Body of pancreas (tissue), 4 donors: ENCODE results near the gene CLDN7. TPM values are rescaled to one million over a fixed set of nuclear protein-coding genes. Genes with fewer than 3 reads are reported as not detected.

Source experiments
- ATAC-seq: fragments of 150-250 bp; one replicate; pipeline ENCODE4 v1.9.1; 2016
- DNase-seq, 4 donors: peaks; one replicate each; pipeline ENCODE4 v3.0.0-alpha.2; 2019
- H3K27ac ChIP-seq, 4 donors: fragments of 200-600 bp; sonication (generic); 1 replicate in 3 of 4; 2 replicates in 1 of 4; pipeline versions ENCODE4 v1.5.1 to v1.6.1; 2016 to 2019; ENCODE audit warnings: mild to moderate bottlenecking in 1 of 4, mixed read lengths in 1 of 4, moderate library complexity in 1 of 4
- H3K27me3 ChIP-seq, 2 donors: fragments of 200-600 bp; sonication (generic); one replicate each; pipeline ENCODE4 v1.6.0; 2016; ENCODE audit warnings: mild to moderate bottlenecking in 1 of 2
- H3K36me3 ChIP-seq, 2 donors: fragments of 200-600 bp; sonication (generic); replicated peaks in 1 of 2; 2 replicates each; pipeline ENCODE4 v1.5.1; 2016; ENCODE audit warnings: low read depth in 2 of 2; ENCODE audit not compliant: insufficient read depth in 1 of 2
- H3K4me1 ChIP-seq: fragments of 200-600 bp; sonication (generic); one replicate; pipeline ENCODE4 v1.6.0; 2016
- H3K4me3 ChIP-seq, 2 donors: fragments of 200-600 bp; sonication (generic); 1 replicate in 1 of 2; 2 replicates in 1 of 2; pipeline ENCODE4 v1.5.1; 2016 to 2019
- H3K9me3 ChIP-seq, 3 donors: fragments of 200-600 bp; sonication (generic); 1 replicate in 2 of 3; 2 replicates in 1 of 3; pipeline ENCODE4 v1.5.1; 2016
- POLR2A ChIP-seq, 3 donors: fragments of 450-650 bp; IDR thresholded peaks; one replicate each; pipeline ENCODE4 v1.6.1; 2016; ENCODE audit warnings: antibody characterized with exemption in 3 of 3, mild to moderate bottlenecking in 2 of 3
- WGBS, 2 donors: methylation state at CpG; one replicate each; pipeline ENCODE4 v1.1.5; 2017; 5-methylcytosine and 5-hydroxymethylcytosine counted together
- intact Hi-C: fragments of 100-400 bp; cut with DNase I; formaldehyde crosslinking; loops from one replicate; pipeline ENCODE4 v1.15.1; 2023
- total RNA-seq, 2 donors: library from RNA; depleted of rRNA; stranded (reverse); fragments of >200 nt; gene quantifications; one replicate each; pipeline ENCODE4 v1.1.0, GENCODE V29; 2016
- TF ChIP-seq, protein P1 (sequence below), 7 experiments: fragments of 450-650 bp in 4 of 7; fragments of 200-600 bp in 3 of 7; sonication (generic) in 3 of 7; IDR thresholded peaks; one replicate each; pipeline ENCODE4 v1.5.1; 2016 to 2019; ENCODE audit warnings: antibody characterized with exemption in 7 of 7

The CLDN7 gene
- total RNA-seq, 2 donors from 2014 or later: 72.9 to 92.3 TPM

DNA sequence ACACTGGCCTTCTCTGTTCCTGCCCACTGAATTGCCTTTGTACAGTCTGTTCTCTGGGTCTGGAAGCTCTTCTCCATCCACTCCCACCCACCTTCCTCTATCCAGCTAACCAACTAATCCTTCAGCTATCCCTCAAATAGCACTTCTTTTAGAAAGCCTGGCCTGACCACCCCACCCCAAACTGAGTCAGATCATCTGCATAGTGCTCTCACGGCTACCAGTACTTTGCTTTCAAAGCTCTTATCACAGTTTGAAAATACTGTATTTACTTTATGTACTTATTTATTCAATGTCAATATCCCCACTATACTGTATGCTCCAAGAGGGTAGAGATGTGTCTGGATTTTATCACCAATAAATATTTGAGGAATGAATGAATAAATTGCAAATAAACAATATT is 4.5 kb upstream of the CLDN7 start:
- TF ChIP-seq, protein P1, sequence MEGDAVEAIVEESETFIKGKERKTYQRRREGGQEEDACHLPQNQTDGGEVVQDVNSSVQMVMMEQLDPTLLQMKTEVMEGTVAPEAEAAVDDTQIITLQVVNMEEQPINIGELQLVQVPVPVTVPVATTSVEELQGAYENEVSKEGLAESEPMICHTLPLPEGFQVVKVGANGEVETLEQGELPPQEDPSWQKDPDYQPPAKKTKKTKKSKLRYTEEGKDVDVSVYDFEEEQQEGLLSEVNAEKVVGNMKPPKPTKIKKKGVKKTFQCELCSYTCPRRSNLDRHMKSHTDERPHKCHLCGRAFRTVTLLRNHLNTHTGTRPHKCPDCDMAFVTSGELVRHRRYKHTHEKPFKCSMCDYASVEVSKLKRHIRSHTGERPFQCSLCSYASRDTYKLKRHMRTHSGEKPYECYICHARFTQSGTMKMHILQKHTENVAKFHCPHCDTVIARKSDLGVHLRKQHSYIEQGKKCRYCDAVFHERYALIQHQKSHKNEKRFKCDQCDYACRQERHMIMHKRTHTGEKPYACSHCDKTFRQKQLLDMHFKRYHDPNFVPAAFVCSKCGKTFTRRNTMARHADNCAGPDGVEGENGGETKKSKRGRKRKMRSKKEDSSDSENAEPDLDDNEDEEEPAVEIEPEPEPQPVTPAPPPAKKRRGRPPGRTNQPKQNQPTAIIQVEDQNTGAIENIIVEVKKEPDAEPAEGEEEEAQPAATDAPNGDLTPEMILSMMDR (IDR thresholded peaks at IDR 0.05): no peak
- TF ChIP-seq POLR2A (IDR thresholded peaks at IDR 0.05): no peak
- H3K27ac ChIP-seq: no peak overlapping the region
- H3K27me3 ChIP-seq: no peaks in the 10 kb centered on the region
- WGBS, 2 donors: 15 to 39% methylated on average over 1 of the region's 1 CpG
- no peaks in the 10 kb centered on the region for H3K9me3 ChIP-seq
- H3K4me3 ChIP-seq: no peak overlapping the region
- intact Hi-C loops: no loop called here
- DNase-seq (no peak), ATAC-seq (no peak)
- peaks cover 11% of the 10 kb centered on the region for H3K4me1 ChIP-seq
- H3K36me3 ChIP-seq: no peaks in the 10 kb centered on the region

DNA sequence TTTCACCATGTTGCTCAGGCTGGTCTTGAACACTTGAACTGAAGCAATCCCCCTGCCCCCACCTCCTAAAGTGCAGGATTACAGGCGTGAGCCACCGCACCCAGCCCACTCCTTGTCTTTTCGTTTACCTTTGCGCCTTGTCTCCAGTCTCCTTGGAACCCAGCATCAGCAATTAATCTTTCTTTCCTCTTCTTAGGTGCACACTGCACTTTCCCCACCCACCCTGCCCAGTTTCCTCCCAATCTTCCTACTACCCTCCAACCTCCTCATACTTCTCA is 1.5 kb upstream of the CLDN7 start:
- TF ChIP-seq, protein P1 (IDR thresholded peaks at IDR 0.05): no peak
- TF ChIP-seq POLR2A (IDR thresholded peaks at IDR 0.05): no peak
- DNase-seq: no peak
- Histone ChIP-seq H3K27me3 (no peaks in the 10 kb centered on the region), H3K4me1 (peaks cover 33% of the 10 kb centered on the region), H3K9me3 (no peaks in the 10 kb centered on the region), H3K36me3 (no peaks in the 10 kb centered on the region), H3K27ac (peak overlapping the region; percentile 89 to 100 (median 97)), H3K4me3 (no peak overlapping the region)
- no peak for ATAC-seq
- 53 to 60% methylated on average over 4 of the region's 4 CpGs for WGBS, 2 donors
- intact Hi-C loops: no loop called here

DNA sequence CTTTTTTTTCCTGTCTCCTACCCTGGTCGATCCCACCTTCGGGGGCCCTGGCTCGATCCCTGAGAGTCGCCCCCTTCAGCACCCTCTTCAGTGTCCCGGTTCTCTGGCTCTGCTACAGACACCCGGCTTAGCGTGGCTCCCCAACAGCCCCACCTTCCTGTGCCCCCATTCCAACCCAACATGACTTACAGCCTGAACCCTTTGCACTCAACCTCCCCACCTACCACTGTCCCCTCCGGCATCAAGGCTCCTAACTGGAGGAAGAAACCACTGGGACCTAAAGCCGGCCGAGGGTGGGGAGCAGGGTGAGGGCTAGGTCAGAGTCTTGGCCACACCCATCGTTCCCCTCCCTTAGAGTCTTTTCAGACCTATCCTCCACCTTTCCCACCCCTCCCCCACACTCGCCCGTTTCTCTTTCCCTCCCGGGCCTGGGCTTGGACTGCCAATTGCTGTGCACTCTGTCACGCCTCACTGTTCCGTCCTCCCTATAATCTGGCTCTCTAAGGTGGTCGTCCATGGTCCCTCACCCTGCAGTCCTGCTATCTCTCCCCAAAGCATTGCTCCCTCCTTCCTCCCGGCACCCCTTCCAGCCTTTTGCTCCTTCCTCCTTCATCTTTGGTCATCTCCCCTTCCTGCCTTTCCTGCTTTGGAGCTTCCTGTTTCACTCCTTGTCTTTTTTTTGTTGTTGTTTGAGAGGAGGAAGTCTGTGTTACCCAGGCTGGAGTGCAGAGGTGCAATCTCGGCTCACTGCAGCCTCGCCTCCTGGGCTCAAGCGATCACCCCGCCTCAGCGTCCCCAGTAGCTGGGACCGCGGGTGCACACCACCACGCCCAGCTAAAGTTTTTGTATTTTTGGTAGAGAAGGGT is 890 bp upstream of the CLDN7 start:
- peak; percentile 3 for ATAC-seq
- DNase-seq: peak; percentile 68 to 78 (median 70)
- peaks cover 39% of the 10 kb centered on the region for H3K4me1 ChIP-seq
- H3K27me3 ChIP-seq: no peaks in the 10 kb centered on the region
- no peaks in the 10 kb centered on the region for H3K36me3 ChIP-seq
- H3K27ac ChIP-seq: peak overlapping the region; percentile 89 to 100 (median 97)
- H3K4me3 ChIP-seq: peak overlapping the region; percentile 39 to 44
- intact Hi-C loops: no loop called here
- no peaks in the 10 kb centered on the region for H3K9me3 ChIP-seq
- no peak for TF ChIP-seq POLR2A (IDR thresholded peaks at IDR 0.05)
- TF ChIP-seq, protein P1 (IDR thresholded peaks at IDR 0.05): no peak
- WGBS, 2 donors: 8 to 10% methylated on average over 26 of the region's 26 CpGs

DNA sequence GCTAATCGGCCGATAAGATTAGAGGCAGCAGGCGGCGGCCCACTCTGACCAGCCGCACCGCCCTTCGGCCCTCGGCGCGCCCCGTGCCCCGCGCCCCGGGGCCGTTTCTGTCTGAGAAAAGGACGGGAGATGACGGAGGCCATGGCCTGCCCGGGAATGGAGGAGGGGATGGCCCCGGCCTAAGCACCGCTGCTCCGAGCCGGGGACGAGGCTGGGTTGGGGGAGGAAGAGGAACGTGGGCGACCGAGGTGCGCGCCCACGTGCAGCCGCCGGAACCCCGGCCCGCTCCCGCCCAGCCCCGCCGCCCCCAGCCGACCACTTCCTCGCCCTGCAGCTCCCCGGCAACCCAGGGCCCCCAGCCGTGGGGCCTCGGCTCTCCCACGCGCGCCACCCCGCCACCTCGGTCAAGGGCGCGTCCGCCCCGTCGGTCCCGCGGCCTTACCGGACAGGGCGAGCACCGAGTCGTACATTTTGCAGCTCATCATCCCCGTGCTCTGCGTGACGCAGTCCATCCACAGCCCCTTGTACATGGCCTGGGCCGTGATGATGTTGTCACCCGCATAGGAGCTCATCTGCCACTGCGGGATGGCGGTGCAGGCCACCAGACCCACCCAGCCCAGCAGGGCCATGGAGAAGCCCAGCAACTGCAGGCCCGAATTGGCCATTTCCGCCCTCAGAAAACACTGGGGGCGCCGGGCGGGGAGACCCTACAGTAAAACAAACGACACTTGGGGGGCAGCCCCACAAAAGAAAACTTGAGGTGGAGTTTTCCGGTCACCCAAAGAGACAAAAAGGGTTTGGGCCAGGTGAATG is 693 bp downstream of the CLDN7 start:
- Histone ChIP-seq H3K27ac (peak overlapping the region; percentile 89 to 100 (median 97)), H3K27me3 (no peaks in the 10 kb centered on the region), H3K9me3 (no peaks in the 10 kb centered on the region), H3K4me3 (peak overlapping the region; percentile 39 to 99), H3K4me1 (peaks cover 39% of the 10 kb centered on the region), H3K36me3 (peaks cover 0 to 1% of the 10 kb centered on the region in 2 donors)
- ATAC-seq (peak; percentile 22), DNase-seq (peak; percentile 38 to 49 (median 45))
- 3% methylated on average over 5 to 65 of the region's 71 CpGs for WGBS, 2 donors
- TF ChIP-seq POLR2A (IDR thresholded peaks at IDR 0.05): no peak
- TF ChIP-seq, protein P1 (IDR thresholded peaks at IDR 0.05): no peak
- intact Hi-C loops: no loop called here
